GM23248 (cell line): ENCODE data around the gene CACNA2D2. TPM values are rescaled to one million over a fixed set of nuclear protein-coding genes. Genes with fewer than 3 reads are reported as not detected.
A peak's percentile ranks its signal among the peaks of the same experiment; 100 is the strongest.

Experiments
- DNase-seq: peaks from one replicate; pipeline ENCODE4 v3.0.0-alpha.2; 2015
- H2AFZ ChIP-seq: fragments of 200-600 bp; sonication (generic); 2 replicates; pipeline ENCODE4 v1.6.1; 2016; ENCODE audit warnings: antibody characterized with exemption
- H3F3A ChIP-seq: fragments of 200-600 bp; sonication (generic); 2 replicates; pipeline ENCODE4 v1.6.1; 2016; ENCODE audit warnings: mild to moderate bottlenecking, antibody characterized with exemption, mixed run types; ENCODE audit not compliant: insufficient read depth
- H3K27ac ChIP-seq: fragments of 200-600 bp; sonication (generic); 2 replicates; pipeline ENCODE4 v1.5.1; 2016; ENCODE audit warnings: mild to moderate bottlenecking
- H3K27me3 ChIP-seq: fragments of 200-600 bp; sonication (generic); replicated peaks from 2 replicates; pipeline ENCODE4 v1.6.1; 2016; ENCODE audit warnings: mild to moderate bottlenecking; ENCODE audit not compliant: insufficient read depth
- H3K36me3 ChIP-seq: fragments of 200-600 bp; sonication (generic); 2 replicates; pipeline ENCODE4 v1.6.1; 2016; ENCODE audit warnings: low read depth, mild to moderate bottlenecking
- H3K4me1 ChIP-seq: fragments of 200-600 bp; sonication (generic); 2 replicates; pipeline ENCODE4 v1.6.1; 2016; ENCODE audit warnings: mild to moderate bottlenecking; ENCODE audit not compliant: insufficient read depth
- H3K4me2 ChIP-seq: fragments of 200-600 bp; sonication (generic); one replicate; pipeline ENCODE4 v1.6.1; 2016; ENCODE audit warnings: mild to moderate bottlenecking; ENCODE audit not compliant: unreplicated experiment
- H3K4me3 ChIP-seq: fragments of 200-600 bp; sonication (generic); 2 replicates; pipeline ENCODE4 v1.5.1; 2016; ENCODE audit warnings: mild to moderate bottlenecking
- H3K79me2 ChIP-seq: fragments of 200-600 bp; sonication (generic); 2 replicates; pipeline ENCODE4 v1.6.1; 2016; ENCODE audit warnings: mild to moderate bottlenecking; ENCODE audit not compliant: insufficient read depth
- H3K9ac ChIP-seq: fragments of 200-600 bp; sonication (generic); 2 replicates; pipeline ENCODE4 v1.6.1; 2016; ENCODE audit warnings: mild to moderate bottlenecking
- H3K9me2 ChIP-seq: fragments of 200-600 bp; sonication (generic); 2 replicates; pipeline ENCODE4 v1.6.1; 2016; ENCODE audit warnings: mixed run types, mild to moderate bottlenecking, moderate library complexity; ENCODE audit not compliant: insufficient read depth
- H3K9me3 ChIP-seq: fragments of 200-600 bp; sonication (generic); one replicate; pipeline ENCODE4 v1.6.1; 2017; ENCODE audit warnings: low read depth
- H4K20me1 ChIP-seq: fragments of 200-600 bp; sonication (generic); 2 replicates; pipeline ENCODE4 v1.6.0; 2016; ENCODE audit not compliant: insufficient read depth
- EZH2 ChIP-seq: fragments of 200-600 bp; sonication (generic); IDR thresholded peaks from 2 replicates; pipeline ENCODE4 v1.6.1; 2018; ENCODE audit warnings: antibody characterized with exemption, mild to moderate bottlenecking; ENCODE audit not compliant: insufficient read depth, poor library complexity, severe bottlenecking
- EZH2phosphoT487 ChIP-seq: fragments of 200-600 bp; sonication (generic); IDR thresholded peaks from 2 replicates; pipeline ENCODE4 v1.6.1; 2018; ENCODE audit warnings: antibody characterized with exemption, moderate library complexity, mild to moderate bottlenecking, low read depth; ENCODE audit not compliant: insufficient read depth
- WGBS, 2 experiments: methylation state at CpG; one replicate each; pipeline ENCODE4 v1.1.6; 2015 to 2017; ENCODE audit warnings: low lambda C conversion rate in 2 of 2, low coverage in 1 of 2; ENCODE audit errors: missing lambda C conversion rate in 2 of 2; 5-methylcytosine and 5-hydroxymethylcytosine counted together
- in situ Hi-C: fragments of 300-500 bp; cut with MboI; formaldehyde crosslinking; loops from 2 replicates; pipeline ENCODE4 v1.15.0; 2020
- polyA plus RNA-seq: library from polyadenylated mRNA; unstranded; fragments of >200 nt; fragmentation: Nextera tagmentation; extraction: Ambion mirVana; gene quantifications from 2 replicates; pipeline ENCODE4 v1.2.1, GENCODE V29; 2016
- total RNA-seq: library from RNA; depleted of rRNA; stranded (reverse); fragments of >200 nt; shearing (Covaris generic); gene quantifications from 2 replicates; pipeline ENCODE4 v1.2.3, GENCODE V29; 2014

CACNA2D2 gene
- total and polyA plus RNA-seq, 2 experiments from 2014 or later, result not detected

GRCh38 chr3:50550079-50550736, 46.8 kb upstream of the CACNA2D2 start:
- H4K20me1 ChIP-seq, result no peaks in the 10 kb centered on the region
- H3K36me3 ChIP-seq, result no peaks in the 10 kb centered on the region
- in situ Hi-C loops, result no loop called here
- no peak overlapping the region for H3K9ac ChIP-seq
- no peak overlapping the region for H3K4me3 ChIP-seq
- H3K27ac ChIP-seq, result no peak overlapping the region
- no peaks in the 10 kb centered on the region for H3K79me2 ChIP-seq
- H3K9me2 ChIP-seq, result no peaks in the 10 kb centered on the region
- no peaks in the 10 kb centered on the region for H3F3A ChIP-seq
- 0 out of 2 replicates have a peak, but pooled peaks cover 5% of the 10 kb centered on the region for H3K4me1 ChIP-seq
- H3K27me3 ChIP-seq, result no peaks in the 10 kb centered on the region
- H2AFZ ChIP-seq, result no peak overlapping the region
- H3K4me2 ChIP-seq, result no peak overlapping the region
- TF ChIP-seq EZH2 (no peak), EZH2phosphoT487 (no peak)
- DNase-seq, result peak; percentile 55
- H3K9me3 ChIP-seq, result no peaks in the 10 kb centered on the region
- WGBS, 2 experiments, result 48 to 53% methylated on average over 13 of the region's 13 CpGs

- Histone ChIP-seq H2AFZ (no peak overlapping the region), H3F3A (no peaks in the 10 kb centered on the region), H3K27me3 (0 out of 2 replicates have a peak, but pooled peaks cover 3% of the 10 kb centered on the region), H3K4me3 (no peak overlapping the region), H4K20me1 (no peaks in the 10 kb centered on the region), H3K9me2 (no peaks in the 10 kb centered on the region), H3K9ac (no peak overlapping the region), H3K79me2 (no peaks in the 10 kb centered on the region), H3K36me3 (no peaks in the 10 kb centered on the region), H3K4me2 (no peak overlapping the region), H3K9me3 (no peaks in the 10 kb centered on the region), H3K27ac (no peak overlapping the region), H3K4me1 (0 out of 2 replicates have a peak, but pooled peaks cover 5% of the 10 kb centered on the region)
- 63 to 68% methylated on average over 3 of the region's 3 CpGs for WGBS, 2 experiments
- in situ Hi-C loops, result loop anchor here (25.0 kb wide), 1 partner anchor 337 kb away; the partner anchor contains the start of gene SLC38A3
- no peak for TF ChIP-seq EZH2
- TF ChIP-seq EZH2phosphoT487, result no peak
- DNase-seq, result no peak
Measured at GRCh38 chr3:50549226-50549625, 45.8 kb upstream of the CACNA2D2 start.

- H3K36me3 ChIP-seq, result no peaks in the 10 kb centered on the region
- H3K4me1 ChIP-seq, result 0 out of 2 replicates have a peak, but pooled peaks cover under 1% of the 10 kb centered on the region
- H4K20me1 ChIP-seq, result no peaks in the 10 kb centered on the region
- H3K9me2 ChIP-seq, result no peaks in the 10 kb centered on the region
- WGBS, 2 experiments, result 27 to 33% methylated on average over 1 of the region's 1 CpG
- TF ChIP-seq EZH2 (no peak), EZH2phosphoT487 (no peak)
- H3K4me2 ChIP-seq, result no peak overlapping the region
- in situ Hi-C loops, result loop anchor here (25.0 kb wide), 1 partner anchor 333 kb away; the partner anchor contains the start of gene SLC38A3
- no peak overlapping the region for H3K4me3 ChIP-seq
- DNase-seq, result no peak
- H3K27ac ChIP-seq, result no peak overlapping the region
- H3K27me3 ChIP-seq, result 0 out of 2 replicates have a peak, but pooled peaks cover 14% of the 10 kb centered on the region
- no peaks in the 10 kb centered on the region for H3F3A ChIP-seq
- H3K9ac ChIP-seq, result no peak overlapping the region
- no peak overlapping the region for H2AFZ ChIP-seq
- H3K79me2 ChIP-seq, result no peaks in the 10 kb centered on the region
- H3K9me3 ChIP-seq, result no peaks in the 10 kb centered on the region
Measured at GRCh38 chr3:50545781-50546180, 42.3 kb upstream of the CACNA2D2 start.

- DNase-seq, result peak; percentile 66
- Histone ChIP-seq H2AFZ (no peak overlapping the region), H3K4me1 (no peaks in the 10 kb centered on the region), H3K9ac (no peak overlapping the region), H3K4me3 (no peak overlapping the region), H3K9me3 (no peaks in the 10 kb centered on the region), H3K79me2 (no peaks in the 10 kb centered on the region), H4K20me1 (no peaks in the 10 kb centered on the region), H3K27ac (no peak overlapping the region), H3K9me2 (no peaks in the 10 kb centered on the region), H3K36me3 (no peaks in the 10 kb centered on the region), H3F3A (no peaks in the 10 kb centered on the region), H3K4me2 (no peak overlapping the region), H3K27me3 (peaks cover 24% of the 10 kb centered on the region)
- TF ChIP-seq EZH2 (no peak), EZH2phosphoT487 (no peak)
- in situ Hi-C loops, result loop anchor here (25.0 kb wide), 1 partner anchor 330 kb away; the partner anchor contains the start of gene SLC38A3
- WGBS, 2 experiments, result 50% methylated on average over 2 of the region's 2 CpGs
Measured at GRCh38 chr3:50542177-50543034, 39.0 kb upstream of the CACNA2D2 start.
